COLO668 (cell line): ENCODE results near the gene LONP1.

Experiments
- DNase-seq: peaks from one replicate; lab custom pipeline; 2025; ENCODE audit not compliant: unreplicated experiment; lab: John Stamatoyannopoulos, UW

LONP1 gene

DNA sequence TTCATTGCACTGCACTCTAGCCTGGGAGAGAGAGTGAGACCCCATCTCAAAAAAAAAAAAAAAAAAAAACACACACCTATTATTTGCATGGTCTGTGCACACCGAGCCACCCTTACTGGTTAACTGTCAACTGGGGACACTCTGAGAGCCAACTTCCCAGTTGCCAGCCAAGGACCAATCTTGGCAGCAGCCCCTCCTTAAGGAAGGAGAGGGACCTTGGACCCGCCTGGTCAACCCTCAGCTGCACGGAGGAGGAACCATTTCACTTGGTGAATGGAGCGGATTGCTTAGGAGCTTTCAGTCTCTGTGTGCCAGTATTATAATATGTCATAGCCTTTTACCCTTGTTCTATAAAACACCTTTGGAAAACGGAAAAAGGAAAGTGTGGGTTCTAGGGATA lies 64.5 kb downstream of the LONP1 start:
- no peak for DNase-seq

DNA sequence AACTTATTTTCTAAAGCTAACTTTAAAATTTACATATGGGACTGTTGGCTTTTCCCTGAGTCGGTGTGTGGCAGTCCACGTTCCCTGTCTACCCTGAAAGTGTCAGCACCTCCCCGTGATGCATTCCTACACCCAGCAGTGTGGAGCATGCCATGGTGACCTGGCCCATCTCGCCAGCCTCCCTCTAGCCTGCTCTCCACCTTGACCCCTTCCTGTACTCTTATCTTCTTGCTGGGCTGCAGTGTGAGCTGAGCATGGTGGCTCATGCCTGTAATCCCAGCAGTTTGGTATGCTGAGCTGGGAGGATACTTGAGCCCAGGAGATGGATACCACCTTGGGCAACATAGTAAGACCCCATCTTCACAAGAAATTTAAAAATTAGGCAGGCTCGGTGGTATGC lies 65.0 kb downstream of the LONP1 start:
- no peak for DNase-seq

DNA sequence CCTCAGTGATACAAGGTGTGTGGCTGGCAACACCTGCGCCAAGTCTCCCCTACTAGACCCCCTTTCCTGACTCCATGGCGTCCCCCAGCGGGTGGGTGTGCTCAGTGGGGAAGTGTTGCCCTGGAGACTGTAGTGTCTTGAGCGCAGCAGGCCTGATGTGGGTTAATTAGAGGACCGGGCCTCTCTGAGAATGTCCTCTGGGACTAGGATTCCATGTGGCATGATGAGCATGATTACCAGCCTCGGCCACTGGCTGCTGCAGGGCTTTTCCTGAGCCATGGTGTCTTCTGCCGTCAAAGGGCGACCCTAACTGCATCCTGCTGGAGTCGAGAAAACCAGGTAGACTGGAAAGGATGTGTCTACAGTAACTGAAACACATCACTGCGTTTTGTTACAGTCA lies 67.7 kb downstream of the LONP1 start:
- DNase-seq, result no peak

DNA sequence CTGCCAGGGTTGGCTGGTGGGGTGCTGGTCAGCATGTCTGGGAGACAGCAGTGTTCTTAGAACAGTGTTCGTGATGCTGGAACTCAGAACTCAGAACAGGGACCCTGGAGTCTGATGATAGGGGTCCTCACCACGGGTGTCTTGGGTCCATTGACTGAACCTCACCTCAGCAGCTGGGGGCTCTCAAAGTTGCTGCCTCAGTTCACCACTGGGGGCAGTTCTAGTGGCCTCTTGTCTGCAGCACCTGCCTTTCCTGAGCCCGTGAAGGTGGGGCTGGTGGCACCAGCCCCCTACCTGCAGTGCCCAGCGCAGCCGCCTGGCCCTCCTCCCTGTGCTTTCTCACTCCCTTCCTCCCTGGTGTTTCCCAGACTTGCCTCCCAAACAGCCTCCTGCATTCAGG lies 68.6 kb downstream of the LONP1 start:
- DNase-seq, result no peak

DNA sequence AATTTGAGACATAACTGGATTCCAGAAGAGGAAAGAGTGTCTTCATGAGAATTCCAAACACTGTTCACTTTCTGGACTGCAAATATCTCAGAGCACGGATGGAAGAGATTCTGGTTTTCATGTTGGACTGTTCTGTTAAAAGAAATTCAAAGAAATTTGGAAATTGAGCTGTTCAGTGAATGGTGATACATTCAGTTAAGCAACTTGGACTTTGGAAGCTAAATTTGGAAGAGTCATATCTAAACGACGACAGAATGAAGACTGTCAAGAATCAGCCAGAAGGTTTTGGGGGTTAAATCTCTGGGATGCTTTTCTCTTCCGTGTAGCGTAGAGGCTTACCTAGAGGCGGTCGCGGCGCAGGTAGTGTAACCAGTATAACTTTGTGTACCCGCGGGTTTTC lies 71.5 kb downstream of the LONP1 start:
- DNase-seq, result no peak

DNA sequence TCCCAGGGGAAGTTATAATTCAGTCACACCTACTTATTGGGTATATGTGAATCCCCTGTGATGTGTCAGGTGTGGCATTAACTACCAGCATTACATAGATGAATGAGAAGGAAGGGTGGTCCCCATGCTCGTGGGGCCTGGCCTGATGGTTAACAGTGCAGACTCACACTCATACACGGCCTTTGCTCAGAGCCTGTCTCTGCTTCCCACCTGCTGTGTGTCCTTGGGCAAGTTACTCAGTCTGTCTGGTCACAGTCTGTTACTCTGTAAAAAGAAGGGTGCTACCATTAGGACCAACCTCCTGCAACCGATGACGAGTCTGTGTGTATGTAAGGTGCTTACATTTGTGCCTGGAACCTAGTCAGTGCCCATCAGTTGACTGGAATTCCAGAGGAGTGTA lies 73.2 kb downstream of the LONP1 start:
- DNase-seq, result no peak

DNA sequence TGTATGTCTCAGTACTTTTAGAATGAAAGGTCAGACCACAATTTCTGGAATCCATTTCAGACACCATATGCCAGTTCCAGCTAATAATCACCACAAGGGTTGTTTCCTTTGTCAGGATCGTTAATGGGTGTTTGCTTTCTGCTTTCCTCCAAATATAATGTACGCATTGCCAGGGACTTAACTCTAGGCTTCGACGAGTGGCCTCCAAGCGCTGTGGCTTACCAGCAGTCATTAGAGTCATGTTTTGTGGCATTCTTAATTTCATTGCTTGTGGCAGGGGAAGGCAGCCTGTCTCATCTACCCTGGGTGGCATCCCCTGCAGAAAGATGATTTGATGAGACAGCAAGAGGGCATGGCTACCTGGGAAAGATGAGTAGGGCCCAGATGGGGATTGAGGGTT lies 74.5 kb downstream of the LONP1 start:
- DNase-seq, result peak; percentile 8

DNA sequence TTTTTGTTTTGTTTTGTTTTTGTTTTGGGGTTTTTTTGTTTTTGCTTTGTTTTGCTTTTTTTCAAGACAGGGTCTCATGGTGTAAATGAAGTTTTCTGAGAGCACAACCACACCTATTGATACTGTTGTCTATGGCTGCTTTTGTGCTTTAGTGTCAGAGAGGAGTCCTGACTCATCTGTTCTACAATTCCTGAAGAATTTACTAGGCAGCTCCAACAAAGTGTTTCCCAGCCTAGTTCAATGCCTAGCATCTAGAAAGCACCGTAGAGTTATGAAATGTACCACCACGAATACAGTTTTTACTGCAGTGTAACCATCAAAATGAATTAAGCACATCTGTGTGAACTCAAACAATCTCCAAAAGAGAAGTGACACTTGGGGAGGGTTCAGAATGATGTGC lies 75.9 kb downstream of the LONP1 start:
- DNase-seq, result no peak

DNA sequence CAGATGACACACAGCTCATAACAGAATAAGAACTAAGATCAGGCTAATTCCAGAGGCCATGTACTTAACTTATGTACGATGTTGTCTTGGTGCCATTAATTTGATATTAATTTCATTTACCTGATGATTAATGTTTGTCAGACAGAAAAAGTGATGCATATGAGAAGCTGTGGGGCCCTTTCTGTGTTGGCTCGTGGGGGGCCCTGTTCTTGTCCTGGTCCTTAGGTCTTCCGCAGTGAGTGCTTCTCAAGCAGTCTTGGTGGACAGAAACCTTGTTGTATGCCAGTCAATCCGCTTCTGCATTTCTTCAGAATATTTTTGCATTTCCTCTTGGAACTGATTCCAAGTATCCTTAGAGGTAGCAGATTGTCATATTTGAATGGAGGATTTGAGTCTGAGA lies 76.9 kb downstream of the LONP1 start:
- DNase-seq, result no peak

DNA sequence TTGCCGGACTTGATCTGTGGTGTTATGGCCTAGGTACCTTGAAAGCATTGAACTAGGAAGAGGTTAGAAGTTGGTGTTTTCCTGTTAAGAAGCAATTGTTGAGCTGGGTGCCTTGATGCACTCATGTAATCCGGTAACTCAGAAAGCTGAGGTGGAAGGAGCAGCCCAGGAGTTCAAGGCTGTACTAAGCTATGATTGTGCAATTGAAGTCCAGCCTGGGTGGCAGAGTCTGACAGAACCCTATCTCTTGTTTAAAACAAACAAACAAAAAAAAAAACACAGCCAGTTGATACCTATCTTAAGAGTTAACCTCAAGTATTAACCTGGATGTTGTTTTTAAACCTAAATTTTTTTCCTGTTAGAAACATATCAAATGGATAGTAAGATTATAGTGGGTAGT lies 77.7 kb downstream of the LONP1 start:
- no peak for DNase-seq
